Measurements from ENCODE around the gene PPP4R3A. TPM values are rescaled to one million over a fixed set of nuclear protein-coding genes. Genes with fewer than 3 reads are reported as not detected.

PPP4R3A gene
- total RNA-seq, 1 experiment from 2014 or later = 124 TPM

DNA sequence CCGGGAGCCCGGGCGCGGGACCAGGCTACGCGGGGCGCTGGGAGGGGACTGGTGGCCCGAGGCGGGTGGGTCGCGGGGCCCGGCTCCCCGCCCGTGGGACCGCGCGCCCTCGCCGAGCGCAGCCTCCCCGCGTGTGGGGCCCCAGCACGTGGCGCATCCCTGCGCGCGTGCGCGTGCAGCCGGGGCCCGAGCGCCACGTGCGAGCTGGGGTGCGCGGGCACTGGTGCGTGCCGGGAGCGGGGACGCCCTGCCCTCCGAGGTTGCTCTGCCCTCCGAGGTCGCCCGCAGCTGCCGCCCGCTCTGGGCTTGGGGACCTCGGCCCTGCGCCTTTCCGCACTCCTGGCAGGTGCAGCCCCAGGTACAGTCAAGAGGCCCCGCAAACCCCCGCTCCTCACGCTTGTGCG, 92.1 kb downstream of the PPP4R3A start (continued):
- TF ChIP-seq, protein P1, sequence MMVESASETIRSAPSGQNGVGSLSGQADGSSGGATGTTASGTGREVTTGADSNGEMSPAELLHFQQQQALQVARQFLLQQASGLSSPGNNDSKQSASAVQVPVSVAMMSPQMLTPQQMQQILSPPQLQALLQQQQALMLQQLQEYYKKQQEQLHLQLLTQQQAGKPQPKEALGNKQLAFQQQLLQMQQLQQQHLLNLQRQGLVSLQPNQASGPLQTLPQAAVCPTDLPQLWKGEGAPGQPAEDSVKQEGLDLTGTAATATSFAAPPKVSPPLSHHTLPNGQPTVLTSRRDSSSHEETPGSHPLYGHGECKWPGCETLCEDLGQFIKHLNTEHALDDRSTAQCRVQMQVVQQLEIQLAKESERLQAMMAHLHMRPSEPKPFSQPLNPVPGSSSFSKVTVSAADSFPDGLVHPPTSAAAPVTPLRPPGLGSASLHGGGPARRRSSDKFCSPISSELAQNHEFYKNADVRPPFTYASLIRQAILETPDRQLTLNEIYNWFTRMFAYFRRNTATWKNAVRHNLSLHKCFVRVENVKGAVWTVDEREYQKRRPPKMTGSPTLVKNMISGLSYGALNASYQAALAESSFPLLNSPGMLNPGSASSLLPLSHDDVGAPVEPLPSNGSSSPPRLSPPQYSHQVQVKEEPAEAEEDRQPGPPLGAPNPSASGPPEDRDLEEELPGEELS (CRISPR knock-in tag; IDR thresholded peaks at IDR 0.05) = peak; percentile 98

DNA sequence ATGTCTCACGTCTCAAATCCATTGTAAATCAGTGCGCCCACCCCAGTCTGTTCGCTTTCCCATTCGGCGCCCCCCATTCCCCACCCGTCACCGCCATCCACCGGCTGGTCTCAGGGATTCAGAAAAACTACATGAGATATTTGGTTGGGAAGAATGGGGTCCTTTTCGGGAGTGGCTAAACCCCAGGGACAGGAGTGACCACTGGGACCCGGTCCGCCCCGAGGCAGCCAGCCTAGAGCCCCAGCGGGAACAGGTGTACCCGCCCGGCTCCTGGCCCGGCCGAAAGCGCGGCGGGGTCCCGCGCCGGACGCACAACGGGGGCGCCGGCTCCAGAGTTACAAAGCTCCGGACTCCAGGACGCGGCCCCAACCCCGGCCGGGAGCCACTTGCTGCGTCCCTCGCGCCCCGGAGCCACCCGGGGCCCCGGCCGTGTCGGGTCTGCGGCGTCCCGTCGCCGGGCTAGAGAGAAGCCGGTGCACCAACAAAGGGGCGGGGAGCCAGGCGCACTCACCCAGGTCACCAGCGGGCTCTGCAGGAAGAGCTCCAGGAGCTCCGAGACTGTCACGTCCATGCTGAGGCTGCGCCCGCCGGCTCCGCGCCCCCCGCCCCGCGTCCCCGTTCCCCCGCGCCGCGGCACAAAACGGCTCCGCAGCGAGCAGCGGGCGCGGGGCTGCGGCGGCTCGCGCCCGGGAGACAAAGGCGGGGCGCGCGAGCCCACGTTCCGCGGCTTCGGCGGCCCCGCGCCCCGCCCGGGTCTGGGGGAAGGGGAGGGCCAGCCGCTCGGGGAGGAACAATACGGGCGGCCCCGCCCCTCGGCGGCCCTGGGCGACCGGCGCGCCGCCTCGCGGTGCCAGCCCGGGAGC, 92.8 kb downstream of the PPP4R3A start, which contains the start of gene CCDC88C:
CCDC88C (minus strand) TSS at position 701 of the 863 bp plus-strand sequence; CDS start at position 571, 130 bp downstream.
- ATAC-seq = peak; percentile 41
- H3K36me3 Mint-ChIP-seq = peaks cover 5% of the 10 kb centered on the region; the same call in 1 of the 2 replicates
- peaks cover 46% of the 10 kb centered on the region for H3K4me1 Mint-ChIP-seq
- ChIA-PET POLR2A (interaction anchor here (1.3 kb wide), 1 partner anchor 62 kb away, joined by 3 read pairs; no protein-coding TSS in a partner anchor), CTCF (interaction anchor here (0.6 to 7.0 kb wide), 15 partner anchors 10 to 512 kb away, joined by 3 to 97 read pairs (median 5); no protein-coding TSS in a partner anchor)
- H3K27ac Mint-ChIP-seq = no peak within 1 kb of the TSS; the same call in 1 of the 2 replicates
- H3K4me3 Mint-ChIP-seq = peak within 1 kb of the TSS; percentile 78
- DNase-seq (ENCODE audit: low spot score) = peak; percentile 64
- no peaks in the 10 kb centered on the region for H3K9me3 Mint-ChIP-seq
- no peaks in the 10 kb centered on the region; the same call in 1 of the 2 replicates for H3K27me3 Mint-ChIP-seq (ENCODE audit: low read depth)
- TF ChIP-seq SP1 (CRISPR knock-in tag; conservative IDR thresholded peaks at IDR 0.05) = peak; percentile 54; the same call in 1 of the 2 replicates
- TF ChIP-seq, protein P2, sequence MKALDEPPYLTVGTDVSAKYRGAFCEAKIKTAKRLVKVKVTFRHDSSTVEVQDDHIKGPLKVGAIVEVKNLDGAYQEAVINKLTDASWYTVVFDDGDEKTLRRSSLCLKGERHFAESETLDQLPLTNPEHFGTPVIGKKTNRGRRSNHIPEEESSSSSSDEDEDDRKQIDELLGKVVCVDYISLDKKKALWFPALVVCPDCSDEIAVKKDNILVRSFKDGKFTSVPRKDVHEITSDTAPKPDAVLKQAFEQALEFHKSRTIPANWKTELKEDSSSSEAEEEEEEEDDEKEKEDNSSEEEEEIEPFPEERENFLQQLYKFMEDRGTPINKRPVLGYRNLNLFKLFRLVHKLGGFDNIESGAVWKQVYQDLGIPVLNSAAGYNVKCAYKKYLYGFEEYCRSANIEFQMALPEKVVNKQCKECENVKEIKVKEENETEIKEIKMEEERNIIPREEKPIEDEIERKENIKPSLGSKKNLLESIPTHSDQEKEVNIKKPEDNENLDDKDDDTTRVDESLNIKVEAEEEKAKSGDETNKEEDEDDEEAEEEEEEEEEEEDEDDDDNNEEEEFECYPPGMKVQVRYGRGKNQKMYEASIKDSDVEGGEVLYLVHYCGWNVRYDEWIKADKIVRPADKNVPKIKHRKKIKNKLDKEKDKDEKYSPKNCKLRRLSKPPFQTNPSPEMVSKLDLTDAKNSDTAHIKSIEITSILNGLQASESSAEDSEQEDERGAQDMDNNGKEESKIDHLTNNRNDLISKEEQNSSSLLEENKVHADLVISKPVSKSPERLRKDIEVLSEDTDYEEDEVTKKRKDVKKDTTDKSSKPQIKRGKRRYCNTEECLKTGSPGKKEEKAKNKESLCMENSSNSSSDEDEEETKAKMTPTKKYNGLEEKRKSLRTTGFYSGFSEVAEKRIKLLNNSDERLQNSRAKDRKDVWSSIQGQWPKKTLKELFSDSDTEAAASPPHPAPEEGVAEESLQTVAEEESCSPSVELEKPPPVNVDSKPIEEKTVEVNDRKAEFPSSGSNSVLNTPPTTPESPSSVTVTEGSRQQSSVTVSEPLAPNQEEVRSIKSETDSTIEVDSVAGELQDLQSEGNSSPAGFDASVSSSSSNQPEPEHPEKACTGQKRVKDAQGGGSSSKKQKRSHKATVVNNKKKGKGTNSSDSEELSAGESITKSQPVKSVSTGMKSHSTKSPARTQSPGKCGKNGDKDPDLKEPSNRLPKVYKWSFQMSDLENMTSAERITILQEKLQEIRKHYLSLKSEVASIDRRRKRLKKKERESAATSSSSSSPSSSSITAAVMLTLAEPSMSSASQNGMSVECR (CRISPR knock-in tag; IDR thresholded peaks at IDR 0.05; ENCODE audit: borderline replicate concordance) = no peak
- TF ChIP-seq, protein P3, sequence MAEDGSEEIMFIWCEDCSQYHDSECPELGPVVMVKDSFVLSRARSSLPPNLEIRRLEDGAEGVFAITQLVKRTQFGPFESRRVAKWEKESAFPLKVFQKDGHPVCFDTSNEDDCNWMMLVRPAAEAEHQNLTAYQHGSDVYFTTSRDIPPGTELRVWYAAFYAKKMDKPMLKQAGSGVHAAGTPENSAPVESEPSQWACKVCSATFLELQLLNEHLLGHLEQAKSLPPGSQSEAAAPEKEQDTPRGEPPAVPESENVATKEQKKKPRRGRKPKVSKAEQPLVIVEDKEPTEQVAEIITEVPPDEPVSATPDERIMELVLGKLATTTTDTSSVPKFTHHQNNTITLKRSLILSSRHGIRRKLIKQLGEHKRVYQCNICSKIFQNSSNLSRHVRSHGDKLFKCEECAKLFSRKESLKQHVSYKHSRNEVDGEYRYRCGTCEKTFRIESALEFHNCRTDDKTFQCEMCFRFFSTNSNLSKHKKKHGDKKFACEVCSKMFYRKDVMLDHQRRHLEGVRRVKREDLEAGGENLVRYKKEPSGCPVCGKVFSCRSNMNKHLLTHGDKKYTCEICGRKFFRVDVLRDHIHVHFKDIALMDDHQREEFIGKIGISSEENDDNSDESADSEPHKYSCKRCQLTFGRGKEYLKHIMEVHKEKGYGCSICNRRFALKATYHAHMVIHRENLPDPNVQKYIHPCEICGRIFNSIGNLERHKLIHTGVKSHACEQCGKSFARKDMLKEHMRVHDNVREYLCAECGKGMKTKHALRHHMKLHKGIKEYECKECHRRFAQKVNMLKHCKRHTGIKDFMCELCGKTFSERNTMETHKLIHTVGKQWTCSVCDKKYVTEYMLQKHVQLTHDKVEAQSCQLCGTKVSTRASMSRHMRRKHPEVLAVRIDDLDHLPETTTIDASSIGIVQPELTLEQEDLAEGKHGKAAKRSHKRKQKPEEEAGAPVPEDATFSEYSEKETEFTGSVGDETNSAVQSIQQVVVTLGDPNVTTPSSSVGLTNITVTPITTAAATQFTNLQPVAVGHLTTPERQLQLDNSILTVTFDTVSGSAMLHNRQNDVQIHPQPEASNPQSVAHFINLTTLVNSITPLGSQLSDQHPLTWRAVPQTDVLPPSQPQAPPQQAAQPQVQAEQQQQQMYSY (CRISPR knock-in tag; IDR thresholded peaks at IDR 0.05) = peak; percentile 67
- TF ChIP-seq, protein P4, sequence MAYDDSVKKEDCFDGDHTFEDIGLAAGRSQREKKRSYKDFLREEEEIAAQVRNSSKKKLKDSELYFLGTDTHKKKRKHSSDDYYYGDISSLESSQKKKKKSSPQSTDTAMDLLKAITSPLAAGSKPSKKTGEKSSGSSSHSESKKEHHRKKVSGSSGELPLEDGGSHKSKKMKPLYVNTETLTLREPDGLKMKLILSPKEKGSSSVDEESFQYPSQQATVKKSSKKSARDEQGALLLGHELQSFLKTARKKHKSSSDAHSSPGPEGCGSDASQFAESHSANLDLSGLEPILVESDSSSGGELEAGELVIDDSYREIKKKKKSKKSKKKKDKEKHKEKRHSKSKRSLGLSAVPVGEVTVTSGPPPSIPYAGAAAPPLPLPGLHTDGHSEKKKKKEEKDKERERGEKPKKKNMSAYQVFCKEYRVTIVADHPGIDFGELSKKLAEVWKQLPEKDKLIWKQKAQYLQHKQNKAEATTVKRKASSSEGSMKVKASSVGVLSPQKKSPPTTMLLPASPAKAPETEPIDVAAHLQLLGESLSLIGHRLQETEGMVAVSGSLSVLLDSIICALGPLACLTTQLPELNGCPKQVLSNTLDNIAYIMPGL (CRISPR knock-in tag; IDR thresholded peaks at IDR 0.05) = 0 out of 2 replicates have a peak, but pooled peaks have one; percentile 15
- TF ChIP-seq SMAD4 (CRISPR knock-in tag; IDR thresholded peaks at IDR 0.05) = no peak
- TF ChIP-seq, protein P5, sequence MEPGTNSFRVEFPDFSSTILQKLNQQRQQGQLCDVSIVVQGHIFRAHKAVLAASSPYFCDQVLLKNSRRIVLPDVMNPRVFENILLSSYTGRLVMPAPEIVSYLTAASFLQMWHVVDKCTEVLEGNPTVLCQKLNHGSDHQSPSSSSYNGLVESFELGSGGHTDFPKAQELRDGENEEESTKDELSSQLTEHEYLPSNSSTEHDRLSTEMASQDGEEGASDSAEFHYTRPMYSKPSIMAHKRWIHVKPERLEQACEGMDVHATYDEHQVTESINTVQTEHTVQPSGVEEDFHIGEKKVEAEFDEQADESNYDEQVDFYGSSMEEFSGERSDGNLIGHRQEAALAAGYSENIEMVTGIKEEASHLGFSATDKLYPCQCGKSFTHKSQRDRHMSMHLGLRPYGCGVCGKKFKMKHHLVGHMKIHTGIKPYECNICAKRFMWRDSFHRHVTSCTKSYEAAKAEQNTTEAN (CRISPR knock-in tag; IDR thresholded peaks at IDR 0.05) = 0 out of 2 replicates have a peak, but pooled peaks have one; percentile 3
- peak; percentile 26; the same call in 1 of the 2 replicates for TF ChIP-seq ZNF423 (CRISPR knock-in tag; IDR thresholded peaks at IDR 0.05)
- no peak for TF ChIP-seq TEAD1 (CRISPR knock-in tag; IDR thresholded peaks at IDR 0.05)
- TF ChIP-seq, protein P6, sequence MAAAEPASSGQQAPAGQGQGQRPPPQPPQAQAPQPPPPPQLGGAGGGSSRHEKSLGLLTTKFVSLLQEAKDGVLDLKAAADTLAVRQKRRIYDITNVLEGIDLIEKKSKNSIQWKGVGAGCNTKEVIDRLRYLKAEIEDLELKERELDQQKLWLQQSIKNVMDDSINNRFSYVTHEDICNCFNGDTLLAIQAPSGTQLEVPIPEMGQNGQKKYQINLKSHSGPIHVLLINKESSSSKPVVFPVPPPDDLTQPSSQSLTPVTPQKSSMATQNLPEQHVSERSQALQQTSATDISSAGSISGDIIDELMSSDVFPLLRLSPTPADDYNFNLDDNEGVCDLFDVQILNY (CRISPR knock-in tag; IDR thresholded peaks at IDR 0.05) = no peak
- TF ChIP-seq, protein P7, sequence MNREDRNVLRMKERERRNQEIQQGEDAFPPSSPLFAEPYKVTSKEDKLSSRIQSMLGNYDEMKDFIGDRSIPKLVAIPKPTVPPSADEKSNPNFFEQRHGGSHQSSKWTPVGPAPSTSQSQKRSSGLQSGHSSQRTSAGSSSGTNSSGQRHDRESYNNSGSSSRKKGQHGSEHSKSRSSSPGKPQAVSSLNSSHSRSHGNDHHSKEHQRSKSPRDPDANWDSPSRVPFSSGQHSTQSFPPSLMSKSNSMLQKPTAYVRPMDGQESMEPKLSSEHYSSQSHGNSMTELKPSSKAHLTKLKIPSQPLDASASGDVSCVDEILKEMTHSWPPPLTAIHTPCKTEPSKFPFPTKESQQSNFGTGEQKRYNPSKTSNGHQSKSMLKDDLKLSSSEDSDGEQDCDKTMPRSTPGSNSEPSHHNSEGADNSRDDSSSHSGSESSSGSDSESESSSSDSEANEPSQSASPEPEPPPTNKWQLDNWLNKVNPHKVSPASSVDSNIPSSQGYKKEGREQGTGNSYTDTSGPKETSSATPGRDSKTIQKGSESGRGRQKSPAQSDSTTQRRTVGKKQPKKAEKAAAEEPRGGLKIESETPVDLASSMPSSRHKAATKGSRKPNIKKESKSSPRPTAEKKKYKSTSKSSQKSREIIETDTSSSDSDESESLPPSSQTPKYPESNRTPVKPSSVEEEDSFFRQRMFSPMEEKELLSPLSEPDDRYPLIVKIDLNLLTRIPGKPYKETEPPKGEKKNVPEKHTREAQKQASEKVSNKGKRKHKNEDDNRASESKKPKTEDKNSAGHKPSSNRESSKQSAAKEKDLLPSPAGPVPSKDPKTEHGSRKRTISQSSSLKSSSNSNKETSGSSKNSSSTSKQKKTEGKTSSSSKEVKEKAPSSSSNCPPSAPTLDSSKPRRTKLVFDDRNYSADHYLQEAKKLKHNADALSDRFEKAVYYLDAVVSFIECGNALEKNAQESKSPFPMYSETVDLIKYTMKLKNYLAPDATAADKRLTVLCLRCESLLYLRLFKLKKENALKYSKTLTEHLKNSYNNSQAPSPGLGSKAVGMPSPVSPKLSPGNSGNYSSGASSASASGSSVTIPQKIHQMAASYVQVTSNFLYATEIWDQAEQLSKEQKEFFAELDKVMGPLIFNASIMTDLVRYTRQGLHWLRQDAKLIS (CRISPR knock-in tag; IDR thresholded peaks at IDR 0.05; ENCODE audit: borderline replicate concordance) = no peak
- TF ChIP-seq MYBL2 (CRISPR knock-in tag; IDR thresholded peaks at IDR 0.05) = 0 out of 2 replicates have a peak, but pooled peaks have one; percentile 9
- TF ChIP-seq, protein P8, sequence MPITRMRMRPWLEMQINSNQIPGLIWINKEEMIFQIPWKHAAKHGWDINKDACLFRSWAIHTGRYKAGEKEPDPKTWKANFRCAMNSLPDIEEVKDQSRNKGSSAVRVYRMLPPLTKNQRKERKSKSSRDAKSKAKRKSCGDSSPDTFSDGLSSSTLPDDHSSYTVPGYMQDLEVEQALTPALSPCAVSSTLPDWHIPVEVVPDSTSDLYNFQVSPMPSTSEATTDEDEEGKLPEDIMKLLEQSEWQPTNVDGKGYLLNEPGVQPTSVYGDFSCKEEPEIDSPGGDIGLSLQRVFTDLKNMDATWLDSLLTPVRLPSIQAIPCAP (CRISPR knock-in tag; IDR thresholded peaks at IDR 0.05) = no peak
